ENCODE measurements around the gene MAPK8IP3. TPM values are rescaled to one million over a fixed set of nuclear protein-coding genes. Genes with fewer than 3 reads are reported as not detected.

The MAPK8IP3 gene
- total and polyA plus RNA-seq, 2 donors (not counting 1 experiment from before 2014, with no cell fraction given) = 249 to 340 TPM

DNA sequence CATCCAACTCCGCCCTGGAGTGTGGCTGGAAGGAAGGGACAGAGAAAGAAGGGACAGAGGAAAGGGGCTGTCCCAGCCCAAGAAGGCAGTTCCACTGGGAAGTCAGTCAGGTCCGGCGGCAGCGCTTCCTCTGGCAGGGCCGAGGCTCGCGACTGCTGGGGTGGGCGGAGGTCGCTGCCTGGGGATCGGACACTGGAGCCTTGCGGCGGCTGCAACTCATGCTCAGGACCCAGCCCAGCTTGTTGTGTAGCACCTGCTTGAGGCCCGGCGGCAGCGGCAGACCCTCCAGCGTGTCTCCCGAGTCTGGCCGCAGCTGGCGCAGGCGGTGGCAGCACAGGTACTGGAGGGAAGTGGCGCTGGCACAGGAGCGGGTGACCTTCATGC lies 71.0 kb downstream of the MAPK8IP3 start:
- no peak overlapping the region for H3K4me2 ChIP-seq (replicated peaks; ENCODE audit: low read depth, low read length, poor library complexity, severe bottlenecking)
- Mint-ChIP-seq H3K27me3 (no peaks in the 10 kb centered on the region), H3K4me3 (no peak overlapping the region), H3K27ac (peak overlapping the region; percentile 32), H3K4me1 (peaks cover 30% of the 10 kb centered on the region), H3K9me3 (ENCODE audit: insufficient read depth) (no peaks in the 10 kb centered on the region)
- TF ChIP-seq, protein P1, sequence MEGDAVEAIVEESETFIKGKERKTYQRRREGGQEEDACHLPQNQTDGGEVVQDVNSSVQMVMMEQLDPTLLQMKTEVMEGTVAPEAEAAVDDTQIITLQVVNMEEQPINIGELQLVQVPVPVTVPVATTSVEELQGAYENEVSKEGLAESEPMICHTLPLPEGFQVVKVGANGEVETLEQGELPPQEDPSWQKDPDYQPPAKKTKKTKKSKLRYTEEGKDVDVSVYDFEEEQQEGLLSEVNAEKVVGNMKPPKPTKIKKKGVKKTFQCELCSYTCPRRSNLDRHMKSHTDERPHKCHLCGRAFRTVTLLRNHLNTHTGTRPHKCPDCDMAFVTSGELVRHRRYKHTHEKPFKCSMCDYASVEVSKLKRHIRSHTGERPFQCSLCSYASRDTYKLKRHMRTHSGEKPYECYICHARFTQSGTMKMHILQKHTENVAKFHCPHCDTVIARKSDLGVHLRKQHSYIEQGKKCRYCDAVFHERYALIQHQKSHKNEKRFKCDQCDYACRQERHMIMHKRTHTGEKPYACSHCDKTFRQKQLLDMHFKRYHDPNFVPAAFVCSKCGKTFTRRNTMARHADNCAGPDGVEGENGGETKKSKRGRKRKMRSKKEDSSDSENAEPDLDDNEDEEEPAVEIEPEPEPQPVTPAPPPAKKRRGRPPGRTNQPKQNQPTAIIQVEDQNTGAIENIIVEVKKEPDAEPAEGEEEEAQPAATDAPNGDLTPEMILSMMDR (IDR thresholded peaks at IDR 0.05) = no peak
- no peak for TF ChIP-seq EZH2 (IDR thresholded peaks at IDR 0.05; ENCODE audit: borderline replicate concordance, insufficient read depth, low read depth, low read length, poor library complexity, severe bottlenecking)
- no peak overlapping the region for H3K9ac ChIP-seq (ENCODE audit: low read length)
- no peak for DNase-seq
- H2AFZ ChIP-seq (ENCODE audit: insufficient read depth, low read depth, low read length, poor library complexity, severe bottlenecking) = no peak overlapping the region
- POLR2A ChIA-PET = no interaction called here
- no peak overlapping the region for H3K27ac ChIP-seq (ENCODE audit: low read length in 2 of 2)
- H3K4me1 ChIP-seq (ENCODE audit: control insufficient read depth in 2 of 2, insufficient read depth in 2 of 2, low read length in 2 of 2) = peaks cover 24 to 42% of the 10 kb centered on the region in 2 donors
- intact Hi-C loops (cut with micrococcal nuclease) = no loop called here
- peaks cover 79% of the 10 kb centered on the region for H4K20me1 ChIP-seq (ENCODE audit: control insufficient read depth, insufficient read depth, low read length, poor library complexity, severe bottlenecking)
- 97% methylated on average over 22 of the region's 22 CpGs for WGBS (ENCODE audit: insufficient coverage)
- CTCF ChIA-PET = interaction anchor here (0.6 kb wide), 1 partner anchor 76 kb away, joined by 3 read pairs; no protein-coding TSS in a partner anchor
- H3K4me3 ChIP-seq (ENCODE audit: control extremely low read depth in 1 of 5, extremely low read depth in 1 of 5, insufficient read depth in 1 of 5, low read depth in 2 of 5, low read length in 4 of 5) = no peak overlapping the region
- H3K9me3 ChIP-seq (ENCODE audit: control extremely low read depth in 1 of 3, control insufficient read depth in 2 of 3, insufficient read depth in 1 of 3, low read length in 2 of 3) = no peaks in the 10 kb centered on the region
- no peak for ATAC-seq (ENCODE audit: low read depth)
- H3K79me2 ChIP-seq (ENCODE audit: control insufficient read depth, insufficient read depth, low read length) = peaks cover 55% of the 10 kb centered on the region
- H3K27me3 ChIP-seq (replicated peaks in 1 of 4; ENCODE audit: control extremely low read depth in 1 of 4, control insufficient read depth in 3 of 4, insufficient read depth in 4 of 4, low read length in 3 of 4) = no peaks in the 10 kb centered on the region
- peaks cover 0 to 29% of the 10 kb centered on the region in 2 experiments for H3K36me3 ChIP-seq (replicated peaks in 1 of 2; ENCODE audit: control extremely low read depth in 1 of 2, control insufficient read depth in 1 of 2, extremely low read depth in 1 of 2, insufficient read depth in 2 of 2, low read length in 1 of 2)

DNA sequence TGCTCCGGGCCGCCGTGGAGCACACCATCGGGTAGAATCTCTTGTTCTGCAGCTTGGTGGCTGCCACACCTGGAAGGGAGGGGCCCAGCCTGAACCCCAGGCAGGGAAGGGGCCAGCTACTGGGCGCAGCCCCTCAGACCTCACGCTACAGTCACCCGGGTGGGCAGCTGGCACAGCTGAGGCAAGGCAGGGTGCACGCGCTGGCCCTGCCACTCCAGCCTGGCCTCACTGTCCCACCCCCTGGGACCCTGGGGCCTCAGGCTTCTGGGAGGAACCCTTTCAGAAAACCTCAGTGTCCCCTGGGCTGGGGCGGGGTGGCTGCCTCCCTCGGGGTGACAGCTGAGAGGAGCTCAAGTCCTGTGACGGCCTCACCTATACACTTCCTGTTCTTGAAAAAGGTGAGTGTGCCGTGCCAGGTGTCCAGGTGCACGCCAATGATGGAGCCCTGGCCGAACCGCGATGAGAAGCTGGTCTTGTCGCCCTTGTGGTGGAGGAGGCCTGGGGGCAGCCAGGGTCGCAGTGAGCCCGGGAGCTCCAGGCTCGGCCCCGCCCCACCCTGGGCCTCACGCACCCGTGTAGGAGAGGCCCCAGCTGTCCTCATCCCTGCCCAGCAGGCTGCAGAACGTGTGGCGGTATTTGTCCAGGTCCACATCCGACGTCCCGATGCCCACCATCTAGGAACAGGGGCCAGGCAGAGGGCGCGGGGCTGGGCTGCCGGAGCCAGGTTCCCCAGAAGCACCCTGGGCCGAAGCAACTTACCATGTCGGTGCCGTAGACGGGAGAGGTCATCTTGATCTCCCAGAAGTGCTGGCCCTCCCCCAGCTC lies 71.6 kb downstream of the MAPK8IP3 start:
- CTCF ChIA-PET = no interaction called here
- Histone ChIP-seq H3K9ac (ENCODE audit: low read length) (no peak overlapping the region), H3K9me3 (ENCODE audit: control extremely low read depth in 1 of 3, control insufficient read depth in 2 of 3, insufficient read depth in 1 of 3, low read length in 2 of 3) (no peaks in the 10 kb centered on the region), H3K4me2 (replicated peaks; ENCODE audit: low read depth, low read length, poor library complexity, severe bottlenecking) (no peak overlapping the region), H3K4me3 (ENCODE audit: control extremely low read depth in 1 of 5, extremely low read depth in 1 of 5, insufficient read depth in 1 of 5, low read depth in 2 of 5, low read length in 4 of 5) (no peak overlapping the region), H3K27ac (ENCODE audit: low read length in 2 of 2) (no peak overlapping the region), H3K79me2 (ENCODE audit: control insufficient read depth, insufficient read depth, low read length) (peaks cover 53% of the 10 kb centered on the region), H3K4me1 (ENCODE audit: control insufficient read depth in 2 of 2, insufficient read depth in 2 of 2, low read length in 2 of 2) (peaks cover 21 to 37% of the 10 kb centered on the region in 2 donors), H3K36me3 (replicated peaks in 1 of 2; ENCODE audit: control extremely low read depth in 1 of 2, control insufficient read depth in 1 of 2, extremely low read depth in 1 of 2, insufficient read depth in 2 of 2, low read length in 1 of 2) (peaks cover 0 to 29% of the 10 kb centered on the region in 2 experiments), H2AFZ (ENCODE audit: insufficient read depth, low read depth, low read length, poor library complexity, severe bottlenecking) (no peak overlapping the region), H3K27me3 (replicated peaks in 1 of 4; ENCODE audit: control extremely low read depth in 1 of 4, control insufficient read depth in 3 of 4, insufficient read depth in 4 of 4, low read length in 3 of 4) (no peaks in the 10 kb centered on the region), H4K20me1 (ENCODE audit: control insufficient read depth, insufficient read depth, low read length, poor library complexity, severe bottlenecking) (peaks cover 73% of the 10 kb centered on the region)
- intact Hi-C loops (cut with micrococcal nuclease) = no loop called here
- Mint-ChIP-seq H3K9me3 (ENCODE audit: insufficient read depth) (no peaks in the 10 kb centered on the region), H3K27me3 (no peaks in the 10 kb centered on the region), H3K4me3 (no peak overlapping the region), H3K4me1 (peaks cover 26% of the 10 kb centered on the region), H3K27ac (no peak overlapping the region)
- TF ChIP-seq, protein P1 (IDR thresholded peaks at IDR 0.05) = no peak
- TF ChIP-seq EZH2 (IDR thresholded peaks at IDR 0.05; ENCODE audit: borderline replicate concordance, insufficient read depth, low read depth, low read length, poor library complexity, severe bottlenecking) = no peak
- WGBS (ENCODE audit: insufficient coverage) = 82% methylated on average over 36 of the region's 36 CpGs
- DNase-seq (no peak), ATAC-seq (ENCODE audit: low read depth) (no peak)
- POLR2A ChIA-PET = no interaction called here
